ENCODE measurements around the gene TAGLN3.

The TAGLN3 gene

DNA sequence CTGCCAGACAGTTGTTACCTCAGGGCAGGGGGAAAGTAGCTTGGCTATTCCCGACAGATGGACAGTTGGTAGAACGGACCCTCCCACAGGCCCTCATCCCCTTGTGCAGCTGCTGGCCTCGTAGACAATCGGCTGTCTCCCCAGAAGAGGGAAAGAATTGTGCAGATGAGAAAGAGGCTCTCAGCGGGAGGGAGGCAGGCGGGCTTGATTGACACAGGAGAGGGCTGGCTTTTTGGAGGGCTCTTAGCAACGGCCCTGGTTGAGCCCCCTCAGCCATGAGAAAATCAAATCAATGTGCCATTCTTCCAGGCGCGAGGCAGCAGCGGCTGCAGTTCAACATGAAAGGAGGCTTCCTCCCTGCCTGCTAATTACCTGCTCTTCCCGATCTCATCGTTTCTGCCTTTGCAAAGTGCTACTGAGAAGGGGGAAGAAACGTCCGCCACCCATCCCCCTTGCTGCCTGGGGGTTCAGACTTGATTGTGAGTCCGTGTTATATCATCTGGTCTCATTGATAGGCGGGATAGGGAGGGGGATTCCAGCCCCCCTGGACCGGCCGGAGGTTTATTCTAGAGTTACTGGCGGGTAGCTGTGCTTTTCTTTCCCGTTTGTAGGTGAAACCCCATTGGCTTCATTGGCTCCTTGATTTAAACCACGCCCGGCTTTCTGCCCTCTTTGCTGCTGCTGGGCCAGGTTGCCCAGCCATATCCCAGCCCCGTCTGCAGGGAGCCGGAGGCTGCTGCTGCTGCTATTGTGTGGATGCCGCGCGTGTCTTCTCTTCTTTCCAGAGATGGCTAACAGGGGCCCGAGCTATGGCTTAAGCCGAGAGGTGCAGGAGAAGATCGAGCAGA is at the start of gene TAGLN3:
TAGLN3 (plus strand) TSS at position 287 of the 848 bp plus-strand sequence; CDS start at position 788, 501 bp downstream.
- no peak for DNase-seq (ENCODE audit: low read depth)
- peak within 1 kb of the TSS; percentile 49 for H3K4me3 ChIP-seq (ENCODE audit: low read depth, low read length)

DNA sequence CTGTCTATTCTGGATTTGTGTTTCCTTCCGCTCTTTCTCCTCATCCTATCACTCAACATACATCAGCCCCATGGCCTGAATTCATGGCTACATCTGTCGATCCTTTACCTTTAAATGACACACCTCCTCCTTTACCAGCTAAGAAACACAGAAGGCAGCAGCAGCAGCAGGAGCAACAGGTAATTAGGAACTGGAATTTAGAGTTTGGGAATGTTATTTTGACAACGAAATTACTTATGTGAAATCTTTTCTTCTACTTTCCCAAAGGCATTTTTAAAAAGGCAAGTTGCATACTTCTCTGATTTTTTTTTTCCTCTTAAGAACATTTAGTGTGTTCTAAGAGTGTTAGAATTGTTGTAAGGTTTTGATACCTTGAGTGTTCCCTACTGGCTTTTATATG is 49.0 kb upstream of the TAGLN3 start:
- DNase-seq (ENCODE audit: low read depth) = no peak
- no peak overlapping the region for H3K4me3 ChIP-seq (ENCODE audit: low read depth, low read length)

DNA sequence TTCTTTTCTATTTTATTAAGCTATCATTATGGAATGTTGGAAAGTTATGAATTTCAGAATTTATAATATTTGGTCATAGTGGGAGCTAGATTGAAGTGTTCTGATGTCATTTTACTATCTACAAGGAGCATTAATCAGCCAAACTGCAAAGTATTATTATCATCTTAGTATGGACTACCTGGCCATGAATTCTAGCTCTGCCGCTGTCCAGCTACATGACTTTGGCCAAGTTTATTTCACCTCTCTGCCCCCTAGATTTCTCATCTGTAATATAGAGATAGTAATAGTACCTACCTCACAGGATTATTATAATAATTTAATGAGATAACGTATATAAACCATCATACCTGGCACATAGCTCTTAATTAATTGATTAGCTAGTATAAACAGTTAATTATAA is 47.7 kb upstream of the TAGLN3 start:
- no peak overlapping the region for H3K4me3 ChIP-seq (ENCODE audit: low read depth, low read length)
- no peak for DNase-seq (ENCODE audit: low read depth)

DNA sequence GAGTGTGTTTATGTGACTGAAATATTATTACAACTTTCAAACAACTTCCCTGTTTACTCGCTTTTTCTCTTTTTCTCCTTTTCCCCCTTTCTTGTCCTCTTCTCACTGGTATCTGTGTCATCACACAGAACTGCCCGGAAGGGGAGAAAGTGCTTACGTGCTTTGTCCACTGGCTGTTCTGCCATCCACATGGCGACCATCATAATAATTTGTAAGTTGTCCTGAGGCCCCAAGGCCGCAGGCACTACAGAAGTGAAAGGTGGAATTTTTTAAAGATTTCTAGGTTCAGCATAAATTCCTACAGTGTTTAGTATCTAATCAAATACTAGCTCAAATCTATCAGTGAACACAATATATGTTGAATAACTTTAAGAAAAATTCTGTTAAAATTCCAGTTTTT is 46.6 kb upstream of the TAGLN3 start:
- no peak for DNase-seq (ENCODE audit: low read depth)
- no peak overlapping the region for H3K4me3 ChIP-seq (ENCODE audit: low read depth, low read length)

DNA sequence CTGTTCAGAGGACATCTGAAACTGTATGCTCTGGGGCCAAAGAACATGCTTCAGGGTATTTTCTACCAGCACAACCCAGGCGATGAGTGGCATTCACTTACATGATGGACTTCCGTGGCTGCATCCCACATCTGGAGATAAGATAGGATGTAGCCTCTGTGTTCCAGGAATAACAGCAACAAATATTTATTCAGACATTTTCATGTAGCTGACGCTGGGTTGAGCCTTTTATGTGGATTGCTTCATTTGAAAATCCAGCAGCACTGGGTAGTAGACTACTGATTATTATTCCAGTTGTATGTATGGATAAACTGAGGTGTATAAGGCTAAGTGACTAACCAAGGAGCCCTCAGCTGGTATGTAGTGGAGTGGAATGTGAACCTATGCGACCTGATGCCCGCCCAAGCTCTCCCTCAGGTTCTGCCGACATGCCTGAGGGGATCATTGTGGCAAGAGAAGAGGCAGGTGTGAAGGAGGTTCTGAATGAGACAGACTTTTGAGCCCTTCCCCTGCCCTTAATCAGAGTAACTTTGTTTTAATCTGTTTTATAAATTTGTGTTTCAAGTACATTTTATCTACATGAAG is 45.8 kb upstream of the TAGLN3 start:
- no peak overlapping the region for H3K4me3 ChIP-seq (ENCODE audit: low read depth, low read length)

DNA sequence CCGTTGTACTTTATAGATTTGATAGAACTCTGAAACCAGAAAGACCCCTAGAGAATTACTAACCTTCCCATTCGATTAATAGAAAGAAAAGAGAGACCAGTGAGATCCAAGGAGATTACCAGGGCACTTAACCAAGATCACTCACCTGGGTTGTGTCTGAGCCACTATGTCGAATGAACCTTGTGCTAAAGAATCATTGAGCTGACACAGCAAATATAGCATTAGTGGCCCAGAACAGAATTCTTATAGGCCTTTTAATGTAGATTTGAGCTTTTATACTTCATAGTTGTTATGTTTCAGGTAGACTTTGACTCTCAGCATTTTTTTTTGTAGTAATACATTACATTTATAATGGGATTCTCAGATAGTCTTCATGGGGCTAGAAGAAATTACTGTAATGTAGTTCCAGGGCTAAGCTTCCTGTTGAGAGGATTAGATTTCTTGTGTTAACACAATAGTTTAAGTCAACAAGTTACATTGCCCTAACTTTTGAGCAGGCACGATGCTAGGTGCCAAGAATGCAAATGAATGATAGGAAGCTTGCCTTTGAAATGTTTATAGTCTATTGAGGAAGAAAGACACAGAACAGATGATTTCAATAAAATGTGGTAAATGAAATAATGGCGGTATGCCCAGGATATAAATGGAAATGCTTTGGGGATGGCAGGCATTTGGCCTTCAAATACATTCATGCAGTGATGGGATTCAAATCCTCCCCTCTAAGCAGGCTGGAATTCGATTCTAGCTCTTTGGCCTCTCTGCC is 44.3 kb upstream of the TAGLN3 start:
- no peak overlapping the region for H3K4me3 ChIP-seq (ENCODE audit: low read depth, low read length)
- no peak for DNase-seq (ENCODE audit: low read depth)

More for the DNA sequence above, 45.8 kb upstream of the TAGLN3 start:
- DNase-seq (ENCODE audit: low read depth) = no peak

DNA sequence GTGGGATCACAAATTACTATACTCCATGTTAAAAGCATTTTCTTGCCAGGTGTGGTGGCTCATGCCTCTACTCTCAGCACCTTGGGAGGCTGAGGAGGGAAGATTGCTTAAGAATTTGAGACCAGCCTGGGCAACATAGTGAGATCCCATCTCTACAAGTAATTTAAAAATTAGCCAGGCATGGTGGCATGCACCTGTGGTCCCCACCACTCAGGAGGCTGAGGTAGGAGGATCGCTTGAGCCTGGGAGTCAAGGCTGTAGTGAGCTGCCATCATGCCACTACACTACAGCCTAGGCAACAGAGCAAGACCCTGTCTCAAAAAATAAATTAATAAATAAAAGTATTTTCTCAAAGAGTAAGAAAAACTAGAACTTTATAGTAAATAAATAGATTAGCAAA is 42.8 kb upstream of the TAGLN3 start:
- H3K4me3 ChIP-seq (ENCODE audit: low read depth, low read length) = no peak overlapping the region
- DNase-seq (ENCODE audit: low read depth) = no peak

DNA sequence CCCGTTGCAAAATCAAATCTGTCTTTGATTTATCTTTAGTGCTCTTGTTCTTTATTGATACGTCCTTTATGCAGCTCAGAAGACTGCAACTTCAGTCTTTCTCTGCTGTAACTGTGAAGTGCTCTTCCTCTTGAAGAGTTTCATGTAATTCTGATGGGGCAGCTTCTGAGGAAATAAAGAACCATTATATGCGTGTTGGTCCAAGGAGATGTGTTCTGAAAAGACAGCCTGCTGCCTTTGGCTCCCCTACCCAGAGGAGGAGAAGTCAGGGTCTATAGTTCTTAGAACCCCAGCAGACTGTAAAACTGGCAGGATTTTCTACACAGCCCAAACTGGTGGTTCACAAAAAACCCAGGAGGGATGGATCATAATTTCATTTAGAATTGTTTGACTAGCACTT is 42.3 kb upstream of the TAGLN3 start:
- no peak overlapping the region for H3K4me3 ChIP-seq (ENCODE audit: low read depth, low read length)
- DNase-seq (ENCODE audit: low read depth) = no peak

DNA sequence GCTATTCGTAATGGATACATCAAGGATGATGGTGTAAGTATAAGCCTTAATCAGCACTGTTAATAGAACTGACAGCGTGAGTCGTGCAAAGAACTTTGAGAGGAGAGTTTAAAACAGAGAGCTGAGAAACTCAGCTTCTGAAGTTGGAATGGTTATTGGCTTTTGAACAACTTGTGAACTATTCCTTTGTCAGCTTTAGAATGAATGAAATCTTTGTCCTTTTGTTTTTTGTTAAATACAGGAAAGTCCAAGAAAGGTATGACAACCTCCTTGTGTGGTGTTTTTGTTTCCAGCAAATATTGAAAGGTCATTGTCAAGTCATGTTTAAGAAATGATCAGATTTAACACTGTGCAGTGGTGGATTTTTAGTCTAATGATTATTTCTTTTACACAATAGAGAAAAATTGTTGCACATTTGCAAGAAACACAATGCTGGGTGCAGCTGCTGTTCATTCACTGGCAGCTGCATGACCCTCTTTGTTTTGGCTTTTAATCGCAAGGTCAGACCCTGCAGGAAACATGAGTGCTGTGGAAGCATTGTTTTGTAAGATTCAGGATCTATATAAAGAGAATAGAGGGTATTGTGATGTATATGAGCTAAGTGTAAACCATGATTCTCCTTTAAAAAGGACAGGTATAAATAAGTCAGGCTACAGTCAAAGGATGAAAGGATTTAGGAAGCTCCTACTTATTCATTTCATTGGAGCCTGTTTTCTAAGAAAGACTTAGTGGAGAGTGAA is 41.6 kb upstream of the TAGLN3 start:
- no peak for DNase-seq (ENCODE audit: low read depth)
- H3K4me3 ChIP-seq (ENCODE audit: low read depth, low read length) = no peak overlapping the region

DNA sequence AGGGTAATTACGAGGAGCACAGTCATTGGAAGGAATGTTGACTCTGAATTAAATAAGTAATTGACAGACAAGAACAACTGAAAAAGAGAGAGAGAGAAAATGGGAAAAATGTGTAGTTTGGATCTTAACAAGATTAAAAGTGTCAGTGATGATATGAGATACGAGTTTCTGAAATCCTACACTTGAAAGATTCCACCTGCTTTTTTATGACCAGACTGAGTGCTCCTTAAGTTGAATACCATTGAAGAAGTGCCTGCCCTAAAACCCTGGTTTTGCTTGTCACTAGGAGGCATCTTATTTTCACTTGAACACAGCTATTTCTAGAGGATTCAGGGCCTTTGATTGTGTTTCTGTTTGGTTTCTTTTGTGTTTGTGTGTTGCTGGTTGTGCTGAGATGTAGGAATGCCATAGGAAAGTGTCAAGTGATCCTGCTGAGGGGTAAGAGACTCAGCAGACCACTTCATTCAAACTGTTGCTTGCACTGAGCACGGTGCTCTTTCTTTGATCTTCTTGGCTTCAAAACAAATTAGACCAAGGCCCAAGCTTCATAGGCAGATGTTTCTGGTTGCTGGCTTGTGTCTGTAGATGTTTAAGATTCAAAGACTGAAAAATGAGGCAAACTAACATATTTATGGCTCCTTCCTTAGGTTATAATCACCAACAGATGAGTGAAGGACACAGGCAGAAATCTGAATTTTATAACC is 37.1 kb upstream of the TAGLN3 start:
- no peak for DNase-seq (ENCODE audit: low read depth)
- no peak overlapping the region for H3K4me3 ChIP-seq (ENCODE audit: low read depth, low read length)

DNA sequence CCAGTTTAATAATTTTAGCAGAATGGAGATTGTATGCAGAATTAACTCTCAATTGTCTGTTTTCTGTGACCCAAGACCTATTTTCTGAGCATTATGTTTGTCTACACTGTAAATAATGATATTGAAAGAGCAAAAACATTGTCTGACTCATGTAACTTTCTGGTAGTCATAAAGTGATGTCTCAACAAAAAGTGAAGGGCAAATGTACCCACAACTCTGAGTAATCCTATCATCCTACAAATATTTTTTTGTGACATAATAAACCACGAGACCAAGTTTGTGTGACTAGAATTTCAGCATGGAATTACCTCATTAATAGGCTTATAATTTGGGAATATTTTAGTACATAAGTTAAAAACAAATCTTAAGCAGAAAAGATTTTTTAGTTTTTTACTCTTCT is 35.3 kb upstream of the TAGLN3 start:
- DNase-seq (ENCODE audit: low read depth) = peak; percentile 49
- H3K4me3 ChIP-seq (ENCODE audit: low read depth, low read length) = no peak overlapping the region

DNA sequence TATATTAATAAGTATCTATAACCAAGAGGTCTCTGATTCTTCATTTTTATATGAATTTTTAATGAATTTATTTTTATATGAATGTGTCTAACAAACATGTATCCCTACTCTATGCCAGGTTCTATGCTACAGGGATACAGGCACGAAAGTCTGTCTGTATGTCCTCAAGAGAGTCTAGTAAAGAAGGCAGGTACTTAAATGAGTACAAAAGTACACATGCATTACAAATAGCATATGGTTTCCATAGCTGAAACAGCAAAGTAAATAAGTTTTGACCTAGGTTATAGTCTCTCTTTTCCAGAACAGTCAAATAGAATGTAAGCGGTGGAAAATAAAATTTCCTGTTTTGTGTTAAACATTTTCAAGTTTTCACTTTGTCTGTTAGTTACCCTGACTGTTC is 33.2 kb upstream of the TAGLN3 start:
- DNase-seq (ENCODE audit: low read depth) = no peak

DNA sequence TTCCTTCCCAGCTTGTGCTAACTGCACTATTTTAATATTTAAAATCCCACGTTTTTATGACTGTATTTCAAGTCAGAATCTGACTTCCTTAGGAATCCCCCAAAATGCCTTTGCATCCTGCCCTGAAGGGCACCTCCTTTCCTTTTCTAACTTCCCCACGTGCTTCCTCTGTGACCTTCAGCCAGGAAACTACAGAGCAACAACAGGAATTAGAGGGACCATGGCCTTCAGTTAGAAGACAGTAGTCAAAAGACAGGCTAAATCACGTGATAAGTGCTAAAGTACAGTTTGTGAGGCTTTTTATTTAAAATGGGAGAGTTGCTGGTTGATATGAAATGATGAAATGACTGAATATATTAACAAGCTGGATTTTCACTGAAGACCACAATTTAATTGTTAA is 31.7 kb upstream of the TAGLN3 start:
- no peak for DNase-seq (ENCODE audit: low read depth)
- H3K4me3 ChIP-seq (ENCODE audit: low read depth, low read length) = no peak overlapping the region

More for the DNA sequence above, 33.2 kb upstream of the TAGLN3 start:
- H3K4me3 ChIP-seq (ENCODE audit: low read depth, low read length) = no peak overlapping the region

DNA sequence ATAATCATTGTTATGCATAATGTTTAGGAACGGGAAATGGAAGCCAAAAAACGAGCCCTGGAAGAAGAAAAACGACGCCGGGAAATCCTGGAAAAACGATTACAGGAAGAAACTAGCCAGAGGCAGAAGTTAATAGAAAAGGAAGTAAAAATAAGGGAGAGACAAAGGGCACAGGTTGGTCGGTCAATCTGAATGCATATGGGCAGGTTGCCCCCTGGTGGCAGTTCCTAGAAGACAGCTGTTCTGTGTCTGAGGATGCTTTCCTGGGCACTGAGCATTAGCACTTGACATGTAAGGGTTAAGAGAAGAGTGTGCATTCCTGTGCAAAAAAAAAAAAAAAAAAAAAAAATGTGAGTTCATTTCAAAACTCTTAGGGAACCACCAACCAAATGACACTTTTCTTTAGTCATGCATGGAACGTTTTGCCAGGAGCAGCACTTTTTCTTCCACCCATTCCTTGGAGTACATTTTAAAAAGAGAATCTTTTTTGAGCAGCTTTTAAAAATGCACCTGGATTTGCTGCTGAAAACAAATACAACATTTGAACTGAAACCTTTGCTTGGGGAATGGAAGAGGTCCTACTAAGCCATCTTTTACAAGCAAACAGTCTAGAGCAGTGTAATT is 31.0 kb upstream of the TAGLN3 start:
- H3K4me3 ChIP-seq (ENCODE audit: low read depth, low read length) = no peak overlapping the region
- peak; percentile 27 for DNase-seq (ENCODE audit: low read depth)

DNA sequence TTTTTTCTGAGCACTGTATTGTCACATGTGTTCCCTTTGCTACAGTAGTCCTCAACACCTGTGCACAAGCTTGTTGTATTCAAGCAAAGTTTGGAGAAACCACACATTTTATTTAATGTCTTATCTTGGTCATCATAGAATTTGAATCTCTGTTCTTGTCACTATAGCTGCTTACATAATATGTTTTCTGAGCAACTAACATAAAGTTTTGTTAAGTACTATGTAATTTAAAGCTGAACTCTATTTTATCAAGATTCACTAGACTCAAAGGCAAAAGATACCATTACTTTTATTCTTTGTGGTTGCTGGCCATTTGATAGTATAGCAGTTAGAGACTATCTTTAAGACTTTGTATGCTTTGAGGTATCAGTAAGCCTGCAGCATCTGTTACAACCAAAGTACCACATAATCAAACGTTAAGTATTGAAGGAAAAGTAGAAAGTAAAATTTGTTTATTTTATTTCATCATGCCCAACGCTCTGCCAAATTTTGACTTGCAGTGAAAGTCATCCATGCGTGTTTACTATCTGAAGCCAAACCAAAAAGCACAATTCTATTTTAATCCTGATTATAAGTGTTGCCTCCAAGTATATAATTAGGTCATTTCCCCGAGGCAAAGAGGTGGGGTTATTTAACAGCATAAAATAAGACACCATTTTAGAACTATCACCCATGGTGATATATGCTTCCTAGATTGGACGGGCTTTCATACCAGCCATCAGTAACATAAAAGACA is 30.2 kb upstream of the TAGLN3 start:
- H3K4me3 ChIP-seq (ENCODE audit: low read depth, low read length) = no peak overlapping the region
- DNase-seq (ENCODE audit: low read depth) = no peak

DNA sequence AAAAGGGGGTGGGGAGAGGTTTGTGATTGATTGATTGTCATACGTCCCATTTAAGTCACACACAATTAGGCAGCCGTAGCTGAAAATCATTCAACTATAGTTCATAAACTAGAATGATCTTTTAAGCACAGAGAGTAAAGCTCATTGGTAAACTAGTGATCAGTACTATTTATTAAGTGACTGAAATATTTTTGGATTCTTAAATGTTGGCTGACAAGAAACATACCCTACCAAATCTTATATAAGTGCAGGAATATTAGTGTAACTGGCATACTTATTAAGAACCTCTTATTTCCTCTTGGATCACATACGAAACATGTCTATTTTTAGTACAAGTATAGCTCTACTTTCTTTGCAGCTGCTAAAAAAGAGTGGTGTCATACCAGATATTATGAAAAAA is 28.3 kb upstream of the TAGLN3 start:
- no peak for DNase-seq (ENCODE audit: low read depth)
- H3K4me3 ChIP-seq (ENCODE audit: low read depth, low read length) = no peak overlapping the region

DNA sequence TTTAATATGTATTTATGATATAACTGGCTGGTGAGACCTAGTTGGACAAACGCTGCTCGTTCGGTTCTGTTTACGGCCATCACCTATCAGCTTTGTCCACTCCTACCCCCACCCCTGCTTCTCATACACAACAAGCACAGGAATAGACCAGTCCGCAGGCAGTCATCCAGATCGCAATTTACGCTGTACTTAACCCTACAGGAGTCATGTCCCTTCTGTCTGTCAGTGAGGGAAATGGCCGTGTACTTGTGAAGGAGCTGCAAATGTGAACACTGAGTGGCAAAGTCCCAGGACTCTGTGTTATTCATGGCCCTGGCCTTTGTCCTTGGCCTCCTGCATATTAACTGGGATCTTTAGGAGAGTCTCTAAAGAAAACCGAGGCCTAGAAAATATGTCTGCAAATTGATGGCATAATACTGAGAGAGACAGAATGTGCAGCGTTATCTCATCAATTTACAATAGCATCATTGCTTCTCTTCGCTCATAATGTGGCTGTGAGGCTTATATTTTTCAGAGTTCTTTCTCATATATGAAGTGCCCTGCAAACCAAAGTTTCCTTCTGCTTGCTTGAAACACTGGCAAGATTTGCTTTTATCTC is 27.1 kb upstream of the TAGLN3 start:
- H3K4me3 ChIP-seq (ENCODE audit: low read depth, low read length) = no peak overlapping the region
- no peak for DNase-seq (ENCODE audit: low read depth)

DNA sequence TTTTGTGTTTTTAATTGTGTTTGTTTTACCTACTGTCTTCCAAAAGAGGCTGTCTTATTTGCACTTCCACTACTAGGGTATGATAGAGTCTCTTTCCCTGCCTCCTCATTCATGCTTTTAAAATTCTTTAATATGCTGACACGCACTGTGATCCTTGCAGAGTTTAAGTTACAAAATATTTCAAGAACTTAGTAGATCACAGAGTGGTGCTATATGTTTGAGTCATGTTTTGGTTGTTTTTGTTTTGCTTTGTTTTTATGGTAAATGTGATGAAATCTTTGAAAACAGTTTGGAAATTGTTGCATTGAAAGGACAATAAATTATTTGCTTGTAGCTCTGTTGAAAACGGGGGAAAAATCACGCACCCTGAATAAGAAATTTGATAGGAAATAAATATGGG is 25.8 kb upstream of the TAGLN3 start:
- no peak overlapping the region for H3K4me3 ChIP-seq (ENCODE audit: low read depth, low read length)
- no peak for DNase-seq (ENCODE audit: low read depth)

Data from skeletal muscle cell (primary cell).